T-helper 17 cell (primary cell): Measurements from ENCODE around the gene ATG5. TPM values are rescaled to one million over a fixed set of nuclear protein-coding genes. Genes with fewer than 3 reads are reported as not detected.
A peak's percentile ranks its signal among the peaks of the same experiment; 100 is the strongest.

Experiments
- ATAC-seq: fragments of 150-1000 bp; cut with Tn5 transposase; 2 replicates; pipeline ENCODE4 v1.10.0; 2021; ENCODE audit warnings: mild to moderate bottlenecking, moderate library complexity
- DNase-seq, 3 donors: peaks; one replicate each; pipeline versions ENCODE4 v3.0.0 to v3.0.0-alpha.2; 2020 to 2021
- H3K9me3 ChIP-seq: one replicate; pipeline ENCODE4 v1.7.0; 2013; ENCODE audit warnings: low read length, mild to moderate bottlenecking; ENCODE audit not compliant: control insufficient read depth, poor library complexity, severe bottlenecking
- H3K27ac Mint-ChIP-seq: one replicate; pipeline ENCODE4 v1.8.0; 2022; ENCODE audit warnings: mild to moderate bottlenecking, moderate library complexity, mixed read lengths
- H3K27me3 Mint-ChIP-seq: one replicate; pipeline ENCODE4 v1.8.0; 2022; ENCODE audit warnings: mixed read lengths
- H3K36me3 Mint-ChIP-seq: one replicate; pipeline ENCODE4 v1.8.0; 2022; ENCODE audit warnings: low read depth, mixed read lengths
- H3K4me1 Mint-ChIP-seq: one replicate; pipeline ENCODE4 v1.8.0; 2022; ENCODE audit warnings: mild to moderate bottlenecking, mixed read lengths
- H3K4me3 Mint-ChIP-seq: one replicate; pipeline ENCODE4 v1.8.0; 2022; ENCODE audit warnings: mild to moderate bottlenecking, moderate library complexity, mixed read lengths
- total RNA-seq, 4 donors: library from RNA in 2 of 4; stranded (reverse) in 2 of 4; gene quantifications; one replicate each; pipeline ENCODE4 v1.2.3 and lab custom pipeline; 2022 to 2026

The ATG5 gene
- total RNA-seq, 2 donors from 2014 or later = 27.7 to 29.8 TPM

GRCh38 chr6:106141441-106142237 is 183.9 kb downstream of the ATG5 start:
- H3K36me3 Mint-ChIP-seq = no peaks in the 10 kb centered on the region
- peak overlapping the region; percentile 86 for H3K4me3 Mint-ChIP-seq
- no peaks in the 10 kb centered on the region for H3K27me3 Mint-ChIP-seq
- ATAC-seq = peak; percentile 77
- peaks cover 29% of the 10 kb centered on the region for H3K4me1 Mint-ChIP-seq
- no peaks in the 10 kb centered on the region for H3K9me3 ChIP-seq
- H3K27ac Mint-ChIP-seq = peak overlapping the region; percentile 90
- no peak for DNase-seq

- no peaks in the 10 kb centered on the region for H3K9me3 ChIP-seq
- H3K36me3 Mint-ChIP-seq = no peaks in the 10 kb centered on the region
- DNase-seq (no peak), ATAC-seq (no peak)
- H3K4me3 Mint-ChIP-seq = no peak overlapping the region
- no peak overlapping the region for H3K27ac Mint-ChIP-seq
- H3K4me1 Mint-ChIP-seq = peaks cover 26% of the 10 kb centered on the region
- no peaks in the 10 kb centered on the region for H3K27me3 Mint-ChIP-seq
Observed at GRCh38 chr6:106138151-106138550, 187.4 kb downstream of the ATG5 start.

- H3K27me3 Mint-ChIP-seq = no peaks in the 10 kb centered on the region
- no peak overlapping the region for H3K27ac Mint-ChIP-seq
- no peaks in the 10 kb centered on the region for H3K9me3 ChIP-seq
- DNase-seq (no peak), ATAC-seq (no peak)
- H3K4me1 Mint-ChIP-seq = peaks cover 21% of the 10 kb centered on the region
- no peaks in the 10 kb centered on the region for H3K36me3 Mint-ChIP-seq
- no peak overlapping the region for H3K4me3 Mint-ChIP-seq
Observed at GRCh38 chr6:106136845-106137244, 188.7 kb downstream of the ATG5 start.

GRCh38 chr6:106135911-106136571 is 189.5 kb downstream of the ATG5 start:
- no peaks in the 10 kb centered on the region for H3K9me3 ChIP-seq
- H3K4me1 Mint-ChIP-seq = peaks cover 14% of the 10 kb centered on the region
- H3K36me3 Mint-ChIP-seq = no peaks in the 10 kb centered on the region
- DNase-seq (no peak), ATAC-seq (no peak)
- no peaks in the 10 kb centered on the region for H3K27me3 Mint-ChIP-seq
- no peak overlapping the region for H3K4me3 Mint-ChIP-seq
- H3K27ac Mint-ChIP-seq = no peak overlapping the region

- H3K4me1 Mint-ChIP-seq = peaks cover 17% of the 10 kb centered on the region
- no peak overlapping the region for H3K27ac Mint-ChIP-seq
- no peaks in the 10 kb centered on the region for H3K27me3 Mint-ChIP-seq
- ATAC-seq (no peak), DNase-seq (no peak)
- H3K4me3 Mint-ChIP-seq = no peak overlapping the region
- no peaks in the 10 kb centered on the region for H3K9me3 ChIP-seq
- H3K36me3 Mint-ChIP-seq = no peaks in the 10 kb centered on the region
Observed at GRCh38 chr6:106134906-106135634, 190.5 kb downstream of the ATG5 start.

Other genes starting within 250 kb of the ATG5 start
- 100 to 1,000 TPM; 122 to 141 TPM for gene PRDM1, start 239.4 kb downstream of the ATG5 start, total RNA-seq
- gene CRYBG1, start 35.0 kb upstream of the ATG5 start, total RNA-seq = 10 to 100 TPM; 61.0 to 62.4 TPM